Subcutaneous adipose tissue (tissue), 4 donors: Measurements from ENCODE around the gene STC2. TPM values are rescaled to one million over a fixed set of nuclear protein-coding genes. Genes with fewer than 3 reads are reported as not detected.

Source experiments
- CTCF ChIP-seq: fragments of 450-650 bp; IDR thresholded peaks from one replicate; pipeline ENCODE4 v1.5.1; 2016; ENCODE audit warnings: low read depth, mild to moderate bottlenecking, control low read depth, antibody characterized with exemption, moderate library complexity
- total RNA-seq, 4 donors: library from RNA; depleted of rRNA; stranded (reverse); fragments of >200 nt; gene quantifications; one replicate each; pipeline ENCODE4 v1.1.0, GENCODE V29; 2016

Gene STC2
- total RNA-seq, 4 donors from 2014 or later, result 2.4 to 15.0 (median 4.2) TPM

DNA sequence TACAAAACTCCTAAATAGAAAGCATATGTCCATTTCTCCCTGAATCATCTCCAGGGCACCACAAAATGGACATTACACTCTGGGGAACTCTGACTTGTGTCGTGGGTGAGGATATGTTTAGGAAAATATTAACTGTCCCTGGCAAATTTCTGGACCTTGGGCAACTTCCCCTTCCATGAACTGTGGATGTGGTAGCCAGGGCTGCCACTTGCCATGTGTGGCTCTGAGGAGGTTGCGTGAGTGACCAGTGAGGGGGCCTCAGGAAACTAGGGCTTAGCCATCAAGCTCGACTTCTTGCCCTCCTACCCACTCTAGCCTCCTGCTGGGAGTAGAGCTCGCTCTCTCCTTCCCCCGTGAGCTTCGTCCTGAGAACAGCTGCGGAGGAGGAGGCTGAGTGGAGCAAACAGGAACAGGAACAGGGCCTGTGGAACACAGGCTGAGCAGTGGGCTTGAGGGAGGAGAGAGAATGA, 13.8 kb upstream of the STC2 start:
- no peak for TF ChIP-seq CTCF

GRCh38 chr5:173340984-173341383, 12.8 kb upstream of the STC2 start:
- no peak for TF ChIP-seq CTCF

DNA sequence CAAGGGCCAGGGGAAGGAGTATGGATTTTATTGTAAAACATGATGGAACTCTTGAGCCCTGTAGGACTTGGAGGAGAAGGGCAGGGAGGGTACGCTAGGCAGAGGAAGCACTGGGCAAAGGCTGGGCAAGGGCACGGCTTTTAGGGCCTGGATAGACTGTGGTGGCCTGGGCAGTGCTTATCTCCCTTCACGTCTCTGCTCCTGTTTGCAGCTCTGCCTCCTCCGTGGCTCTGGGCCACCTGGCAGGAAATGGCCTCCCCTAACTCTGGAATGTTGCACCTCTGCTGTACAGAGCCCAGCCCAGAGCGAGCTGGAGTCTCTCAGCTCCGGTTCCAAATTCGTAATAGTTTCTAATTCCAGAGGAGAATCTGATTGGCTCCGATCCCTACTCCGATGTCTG, 12.2 kb upstream of the STC2 start:
- TF ChIP-seq CTCF, result no peak

GRCh38 chr5:173339286-173339685, 11.1 kb upstream of the STC2 start:
- TF ChIP-seq CTCF, result no peak

- TF ChIP-seq CTCF, result no peak
Observed at GRCh38 chr5:173338380-173339015, 10.3 kb upstream of the STC2 start.

DNA sequence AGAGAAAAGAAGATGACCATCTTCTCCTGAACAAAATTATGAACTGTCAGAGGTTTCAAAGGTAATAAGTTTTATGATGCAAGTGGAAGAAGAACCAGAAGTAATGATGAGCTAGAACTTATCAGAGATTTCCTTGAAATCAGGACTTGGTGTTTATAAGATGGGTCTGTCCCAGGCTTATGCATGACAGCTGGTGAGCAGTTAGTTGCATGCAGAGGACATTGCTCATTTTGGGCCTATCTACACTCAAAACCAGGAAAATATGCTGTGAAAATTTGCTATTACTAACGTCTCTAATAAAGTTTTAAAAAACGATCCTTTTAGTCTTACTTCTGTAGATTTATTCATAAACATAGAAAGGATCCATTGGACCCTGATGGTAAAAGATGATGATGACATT, 6.6 kb upstream of the STC2 start:
- no peak for TF ChIP-seq CTCF

DNA sequence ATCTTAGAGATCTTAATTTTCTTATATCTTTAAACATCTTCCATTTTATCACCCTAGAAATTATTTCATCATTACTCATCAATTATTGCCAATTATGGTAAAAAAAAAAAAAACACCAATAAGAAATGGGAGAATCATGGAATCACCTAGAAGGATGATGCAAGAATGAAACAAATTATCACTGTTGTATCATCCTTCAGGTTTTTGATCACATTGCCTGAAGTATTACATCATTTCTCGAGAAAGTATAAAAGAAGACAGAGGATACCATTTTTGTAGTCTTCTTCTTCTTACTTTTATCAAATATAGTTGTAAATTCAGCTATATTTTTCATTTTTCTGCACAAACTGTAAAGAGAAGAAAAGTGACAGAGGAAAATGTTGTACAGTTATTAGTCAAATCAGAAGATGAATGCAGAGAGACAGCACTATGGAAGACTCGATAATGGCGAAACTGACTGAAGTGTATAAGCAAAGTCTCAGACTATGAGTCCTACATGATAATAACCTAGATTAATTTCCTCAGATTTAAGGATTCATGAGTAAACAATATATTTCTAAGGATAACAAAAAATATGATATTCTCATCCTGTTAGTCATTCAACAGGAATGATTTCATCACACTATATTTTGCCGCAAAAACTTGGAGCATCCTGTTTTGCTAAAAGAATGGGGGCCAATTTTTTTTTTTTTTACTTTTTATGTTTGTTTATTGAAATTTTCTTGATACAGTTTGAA, 5.9 kb upstream of the STC2 start:
- TF ChIP-seq CTCF, result no peak
